ENCODE results near the gene TRIM60.

DNA sequence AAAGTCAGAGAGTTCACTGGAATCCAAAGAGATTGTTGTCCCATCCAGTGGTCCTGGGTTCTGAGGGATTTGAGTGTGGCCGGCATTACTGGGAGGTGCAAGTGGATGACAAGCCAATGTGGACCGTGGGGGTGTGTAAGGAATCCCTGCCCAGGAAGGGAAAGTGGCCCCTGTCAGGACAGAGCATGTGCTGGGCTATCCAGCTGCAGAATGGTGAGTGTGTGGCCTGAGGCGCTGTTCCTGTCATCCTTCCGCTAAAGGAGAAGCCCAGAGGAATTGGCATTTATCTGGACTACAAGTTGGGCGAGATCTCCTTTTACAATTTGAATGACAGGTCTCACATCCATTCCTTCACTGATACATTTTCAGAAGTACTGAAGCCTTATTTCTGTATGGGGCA, 20.4 kb upstream of the TRIM60 start:
- TF ChIP-seq CTCF (tag by site-specific recombination; IDR thresholded peaks at IDR 0.05) (no peak), ZNF169 (tag by site-specific recombination; IDR thresholded peaks at IDR 0.05) (no peak), HOXC10 (CRISPR knock-in tag; IDR thresholded peaks at IDR 0.05) (no peak), ZSCAN30 (tag by site-specific recombination; IDR thresholded peaks at IDR 0.05) (no peak), ZNF239 (tag by site-specific recombination; IDR thresholded peaks at IDR 0.05) (no peak), ZNF701 (tag by site-specific recombination; IDR thresholded peaks at IDR 0.05) (no peak), ZBTB8A (tag by site-specific recombination; IDR thresholded peaks at IDR 0.05) (no peak), ZNF707 (tag by site-specific recombination; IDR thresholded peaks at IDR 0.05) (no peak), PBX3 (CRISPR knock-in tag; IDR thresholded peaks at IDR 0.05) (no peak), ZNF202 (tag by site-specific recombination; IDR thresholded peaks at IDR 0.05; ENCODE audit: borderline replicate concordance) (no peak), ZNF24 (tag by site-specific recombination; IDR thresholded peaks at IDR 0.05) (no peak), ZNF114 (tag by site-specific recombination; IDR thresholded peaks at IDR 0.05) (no peak)
- TF ChIP-seq, protein P1, sequence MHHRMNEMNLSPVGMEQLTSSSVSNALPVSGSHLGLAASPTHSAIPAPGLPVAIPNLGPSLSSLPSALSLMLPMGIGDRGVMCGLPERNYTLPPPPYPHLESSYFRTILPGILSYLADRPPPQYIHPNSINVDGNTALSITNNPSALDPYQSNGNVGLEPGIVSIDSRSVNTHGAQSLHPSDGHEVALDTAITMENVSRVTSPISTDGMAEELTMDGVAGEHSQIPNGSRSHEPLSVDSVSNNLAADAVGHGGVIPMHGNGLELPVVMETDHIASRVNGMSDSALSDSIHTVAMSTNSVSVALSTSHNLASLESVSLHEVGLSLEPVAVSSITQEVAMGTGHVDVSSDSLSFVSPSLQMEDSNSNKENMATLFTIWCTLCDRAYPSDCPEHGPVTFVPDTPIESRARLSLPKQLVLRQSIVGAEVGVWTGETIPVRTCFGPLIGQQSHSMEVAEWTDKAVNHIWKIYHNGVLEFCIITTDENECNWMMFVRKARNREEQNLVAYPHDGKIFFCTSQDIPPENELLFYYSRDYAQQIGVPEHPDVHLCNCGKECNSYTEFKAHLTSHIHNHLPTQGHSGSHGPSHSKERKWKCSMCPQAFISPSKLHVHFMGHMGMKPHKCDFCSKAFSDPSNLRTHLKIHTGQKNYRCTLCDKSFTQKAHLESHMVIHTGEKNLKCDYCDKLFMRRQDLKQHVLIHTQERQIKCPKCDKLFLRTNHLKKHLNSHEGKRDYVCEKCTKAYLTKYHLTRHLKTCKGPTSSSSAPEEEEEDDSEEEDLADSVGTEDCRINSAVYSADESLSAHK (tag by site-specific recombination; IDR thresholded peaks at IDR 0.05): no peak
- TF ChIP-seq, protein P2, sequence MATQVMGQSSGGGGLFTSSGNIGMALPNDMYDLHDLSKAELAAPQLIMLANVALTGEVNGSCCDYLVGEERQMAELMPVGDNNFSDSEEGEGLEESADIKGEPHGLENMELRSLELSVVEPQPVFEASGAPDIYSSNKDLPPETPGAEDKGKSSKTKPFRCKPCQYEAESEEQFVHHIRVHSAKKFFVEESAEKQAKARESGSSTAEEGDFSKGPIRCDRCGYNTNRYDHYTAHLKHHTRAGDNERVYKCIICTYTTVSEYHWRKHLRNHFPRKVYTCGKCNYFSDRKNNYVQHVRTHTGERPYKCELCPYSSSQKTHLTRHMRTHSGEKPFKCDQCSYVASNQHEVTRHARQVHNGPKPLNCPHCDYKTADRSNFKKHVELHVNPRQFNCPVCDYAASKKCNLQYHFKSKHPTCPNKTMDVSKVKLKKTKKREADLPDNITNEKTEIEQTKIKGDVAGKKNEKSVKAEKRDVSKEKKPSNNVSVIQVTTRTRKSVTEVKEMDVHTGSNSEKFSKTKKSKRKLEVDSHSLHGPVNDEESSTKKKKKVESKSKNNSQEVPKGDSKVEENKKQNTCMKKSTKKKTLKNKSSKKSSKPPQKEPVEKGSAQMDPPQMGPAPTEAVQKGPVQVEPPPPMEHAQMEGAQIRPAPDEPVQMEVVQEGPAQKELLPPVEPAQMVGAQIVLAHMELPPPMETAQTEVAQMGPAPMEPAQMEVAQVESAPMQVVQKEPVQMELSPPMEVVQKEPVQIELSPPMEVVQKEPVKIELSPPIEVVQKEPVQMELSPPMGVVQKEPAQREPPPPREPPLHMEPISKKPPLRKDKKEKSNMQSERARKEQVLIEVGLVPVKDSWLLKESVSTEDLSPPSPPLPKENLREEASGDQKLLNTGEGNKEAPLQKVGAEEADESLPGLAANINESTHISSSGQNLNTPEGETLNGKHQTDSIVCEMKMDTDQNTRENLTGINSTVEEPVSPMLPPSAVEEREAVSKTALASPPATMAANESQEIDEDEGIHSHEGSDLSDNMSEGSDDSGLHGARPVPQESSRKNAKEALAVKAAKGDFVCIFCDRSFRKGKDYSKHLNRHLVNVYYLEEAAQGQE (tag by site-specific recombination; IDR thresholded peaks at IDR 0.05): no peak
